NCI-H526 treated with DMSO at 0.1 percent for 48 hours (cell line): ENCODE data around the gene DENND1C.

Experiments used
- DNase-seq: peaks from one replicate; lab custom pipeline; 2025; lab: John Stamatoyannopoulos, UW

Gene DENND1C

DNA sequence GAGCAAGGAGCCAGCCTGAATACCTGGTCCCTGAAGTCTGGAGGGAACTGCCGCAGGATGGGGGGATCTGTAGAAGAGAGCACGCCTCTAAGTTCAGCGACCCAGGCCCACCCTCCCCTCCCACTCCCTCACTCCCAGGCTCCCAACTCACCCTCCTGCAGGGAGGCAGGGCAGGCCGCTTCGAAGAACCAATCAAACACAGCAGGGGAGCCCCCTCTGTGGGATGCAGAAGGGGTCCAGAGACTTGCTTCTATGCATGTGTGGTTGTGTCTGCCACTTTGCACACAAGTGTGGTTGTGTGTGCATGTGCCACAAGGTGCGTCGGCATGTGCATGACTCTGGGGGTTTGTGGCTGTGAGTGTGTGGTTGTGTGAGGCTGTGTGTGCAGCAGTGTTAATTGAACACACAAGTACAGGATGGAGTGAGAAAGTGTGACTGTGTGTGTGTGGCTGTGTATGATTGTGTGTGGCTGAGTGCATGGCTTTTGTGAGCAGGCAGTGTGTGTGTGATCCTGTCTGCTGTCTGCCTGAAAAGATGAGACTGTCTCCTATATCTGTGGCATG is 1.7 kb downstream of the DENND1C start:
- DNase-seq: no peak

DNA sequence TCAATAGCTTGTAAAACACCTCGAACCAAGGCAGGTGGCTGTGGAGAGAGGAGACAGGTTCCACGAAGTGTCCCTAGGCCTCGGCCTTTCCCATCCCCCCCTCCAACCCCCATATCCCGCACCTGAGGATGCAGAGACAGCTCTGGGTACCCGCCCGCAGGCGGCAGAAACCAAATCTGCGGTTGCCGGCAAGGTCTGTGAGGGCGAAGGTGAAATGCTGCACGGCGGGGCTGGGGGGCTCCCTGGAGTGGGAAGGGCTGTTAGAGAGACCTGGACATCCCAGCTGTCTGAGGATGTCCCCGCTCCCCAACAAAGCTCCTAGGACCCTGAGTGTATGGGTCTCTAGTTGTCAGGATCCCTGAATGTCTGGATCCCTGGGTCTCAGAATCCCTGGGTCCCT is 2.8 kb downstream of the DENND1C start:
- no peak for DNase-seq

DNA sequence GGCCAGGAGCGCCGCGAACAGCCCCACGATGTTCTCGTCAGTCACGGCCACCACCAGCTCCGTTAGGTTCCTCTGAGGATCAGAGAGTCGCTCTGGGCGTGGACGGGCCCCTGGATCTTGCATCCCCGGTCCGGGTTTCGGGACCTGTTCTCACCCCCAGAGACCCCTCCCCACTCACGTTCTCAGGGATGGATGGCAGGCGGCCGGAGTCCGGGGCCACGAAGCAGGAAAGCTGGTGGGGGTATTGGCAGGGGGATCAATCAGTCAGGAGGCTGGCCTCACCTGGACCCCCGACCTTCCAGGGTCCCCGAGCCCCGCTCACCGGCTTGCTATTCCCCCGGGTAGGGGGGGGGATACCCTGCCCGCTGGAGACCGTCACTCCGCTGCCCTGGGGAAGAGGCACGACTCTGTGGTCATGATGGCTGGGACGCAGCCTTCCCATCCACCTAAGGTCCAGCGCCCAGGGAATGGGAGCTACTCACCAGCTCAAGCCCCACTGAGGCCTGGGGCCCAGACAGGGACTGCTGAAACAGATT is 4.6 kb downstream of the DENND1C start:
- DNase-seq: no peak

DNA sequence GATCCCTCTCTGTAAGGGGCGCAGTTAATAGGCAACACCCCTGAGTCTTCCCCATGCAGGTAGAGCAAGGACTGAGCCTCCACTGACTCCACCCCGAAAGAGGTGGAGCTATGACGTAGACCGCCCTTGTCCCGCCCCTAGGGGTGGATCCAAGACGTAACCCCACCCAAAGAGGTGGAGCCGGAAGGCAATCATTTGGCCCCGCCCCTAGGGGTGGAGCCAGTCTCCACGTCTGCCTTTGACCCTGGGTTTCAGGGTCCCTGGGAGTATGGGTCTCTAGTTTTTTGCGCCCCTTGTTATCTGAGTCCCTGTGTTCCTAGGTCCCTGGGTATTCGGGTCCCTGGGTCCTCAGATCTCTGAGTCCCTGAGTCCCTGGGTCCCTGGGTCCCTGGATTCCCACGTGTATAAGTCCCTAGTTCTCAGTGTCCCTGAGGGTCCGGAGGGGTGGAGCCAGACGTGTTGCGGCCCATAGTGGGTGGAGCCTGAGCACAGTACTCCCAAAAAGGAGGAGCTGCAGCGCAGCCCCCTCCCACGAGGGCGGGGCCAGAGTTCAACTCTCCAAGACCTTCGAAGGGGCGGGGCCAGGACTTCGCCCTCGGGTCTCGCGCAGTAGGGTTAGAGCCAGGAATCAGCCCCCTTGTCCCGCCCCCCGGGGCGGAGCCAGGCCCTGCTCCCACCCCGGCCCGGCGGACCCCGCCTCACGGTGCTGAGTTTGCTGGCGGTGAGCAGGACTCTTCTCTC is 5.3 kb downstream of the DENND1C start:
- DNase-seq: peak; percentile 50

DNA sequence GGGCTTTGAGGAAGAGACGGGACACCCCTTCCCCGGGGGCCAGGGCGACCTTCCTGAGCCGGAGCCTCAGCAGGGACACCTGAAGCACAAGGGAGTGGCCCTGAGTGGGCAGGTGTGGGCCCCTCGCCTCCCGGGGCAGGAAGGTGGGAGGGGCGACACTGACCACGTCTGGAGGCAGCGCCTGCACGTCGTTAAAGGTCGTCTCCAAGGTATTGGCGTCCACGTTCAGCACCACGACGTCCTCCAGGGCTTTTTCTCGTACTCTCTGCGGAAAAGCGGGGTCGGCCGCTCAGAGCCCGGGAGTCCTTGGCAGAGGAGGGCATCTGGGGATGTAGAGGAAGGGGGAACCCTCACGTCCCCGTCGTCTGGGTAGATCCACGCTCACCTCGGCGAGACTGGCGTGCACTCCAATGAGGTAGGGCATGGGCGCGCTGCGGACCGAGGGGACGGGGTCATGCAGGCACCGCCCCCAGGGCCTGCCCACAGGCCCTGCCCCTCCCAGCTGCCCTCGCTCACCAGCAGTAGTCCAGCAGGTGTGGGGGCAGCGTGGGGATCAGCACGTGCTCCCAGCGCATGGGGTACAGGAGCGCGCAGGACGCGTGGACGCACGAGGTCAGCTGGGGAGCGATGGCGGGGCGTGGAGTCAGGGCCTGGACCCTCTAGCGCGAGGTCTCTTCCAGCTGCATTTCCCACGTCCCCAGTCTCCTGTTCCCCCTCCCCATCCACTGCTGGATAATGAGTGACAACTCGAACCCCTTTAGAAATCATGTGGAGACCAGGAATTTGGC is 6.1 kb downstream of the DENND1C start:
- no peak for DNase-seq

DNA sequence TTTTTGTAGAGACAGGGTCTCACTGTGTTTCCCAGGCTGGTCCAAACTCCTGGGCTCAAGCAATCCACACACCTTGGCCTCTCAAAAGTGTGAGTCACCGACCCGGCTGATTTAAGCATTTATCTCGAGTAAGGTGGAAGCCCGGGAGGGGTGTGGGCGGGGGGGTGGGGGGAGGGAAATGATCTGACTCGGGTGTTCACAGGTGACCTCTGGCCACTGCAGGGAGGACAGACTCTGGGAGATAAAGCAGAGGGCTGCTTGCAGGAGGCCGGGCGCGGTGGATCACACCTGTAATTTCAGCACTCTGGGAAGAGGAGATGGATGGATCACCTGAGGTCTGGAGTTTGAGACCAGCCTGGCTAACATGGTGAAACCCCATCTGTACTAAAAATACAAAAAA is 7.9 kb downstream of the DENND1C start:
- no peak for DNase-seq

DNA sequence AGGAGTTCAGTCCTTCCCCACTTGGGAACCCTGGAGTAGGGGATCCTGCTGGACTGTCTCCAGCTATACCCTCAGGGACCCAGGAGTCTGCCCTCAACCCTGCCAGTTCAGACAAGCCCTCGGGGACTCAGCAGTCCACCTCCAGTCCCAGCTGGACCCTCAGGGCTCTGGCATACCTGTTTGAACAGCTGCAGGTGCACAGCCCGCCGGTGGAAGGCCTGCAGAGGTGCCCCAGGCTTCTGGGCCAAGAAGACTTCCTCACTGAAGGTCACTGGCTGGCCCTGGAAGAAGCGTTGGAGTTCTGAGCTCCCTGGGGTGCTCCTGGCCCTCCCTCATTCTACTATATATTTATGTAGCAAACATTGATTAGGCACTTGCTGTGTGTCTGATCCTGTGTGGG is 8.9 kb downstream of the DENND1C start:
- no peak for DNase-seq

DNA sequence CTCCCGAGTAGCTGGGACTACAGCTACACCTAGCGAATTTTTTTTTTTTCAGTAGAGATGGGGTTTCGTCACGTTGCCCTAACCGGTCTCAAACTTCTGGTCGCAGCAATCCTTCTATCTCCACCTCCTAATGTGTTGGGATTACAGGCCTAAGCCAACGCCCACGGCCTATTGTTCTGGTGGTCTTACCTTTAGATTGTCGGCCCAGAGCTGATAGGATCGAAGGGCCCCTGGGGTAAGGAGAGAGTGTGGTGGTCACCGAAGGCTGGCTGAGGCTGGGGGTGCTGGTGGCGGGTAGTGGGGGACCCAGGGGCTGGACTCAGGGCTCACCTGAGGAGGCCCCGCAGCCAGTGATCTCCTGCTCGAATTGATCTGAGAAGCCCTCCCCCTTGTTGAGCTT is 10.5 kb downstream of the DENND1C start:
- no peak for DNase-seq

DNA sequence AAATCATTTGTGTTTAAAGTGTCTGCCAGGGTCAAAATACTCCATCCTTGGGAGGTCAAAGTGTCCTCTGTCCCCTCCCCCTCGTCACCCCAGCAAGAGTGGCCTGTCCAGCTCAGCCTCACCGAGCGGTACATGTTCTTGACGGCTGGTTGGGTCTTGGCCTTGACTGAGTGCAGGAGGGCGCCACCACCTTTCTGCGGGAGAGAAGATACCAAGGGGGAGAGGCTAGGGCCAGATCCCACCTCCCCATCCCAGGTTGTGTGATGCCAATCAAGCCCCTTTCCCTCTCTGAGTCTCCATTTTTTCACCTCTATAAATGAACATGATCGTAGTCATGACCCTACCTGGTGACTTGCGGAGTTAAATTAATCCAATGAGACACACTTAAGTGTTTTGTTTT is 11.4 kb downstream of the DENND1C start:
- no peak for DNase-seq

DNA sequence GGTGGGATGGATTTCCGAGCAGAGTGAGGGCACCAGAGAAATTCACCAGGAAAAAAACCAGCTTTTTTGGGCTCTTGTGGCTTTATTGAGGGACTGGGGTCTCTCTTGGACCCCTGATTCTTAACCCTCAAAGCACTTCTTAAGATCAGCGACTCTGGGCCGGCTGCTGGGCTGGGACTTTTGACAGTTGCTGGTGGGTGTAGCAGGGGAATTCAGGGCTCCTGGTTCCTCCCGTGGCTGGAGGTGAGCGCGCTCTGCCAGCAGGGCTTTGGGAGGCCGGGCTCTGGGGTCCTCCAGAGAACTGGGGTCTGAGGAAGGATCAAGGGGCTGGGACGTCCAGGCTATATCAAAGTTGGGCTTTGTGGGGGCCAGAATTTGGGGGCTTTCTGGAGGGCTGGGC is 14.2 kb downstream of the DENND1C start:
- DNase-seq: no peak

DNA sequence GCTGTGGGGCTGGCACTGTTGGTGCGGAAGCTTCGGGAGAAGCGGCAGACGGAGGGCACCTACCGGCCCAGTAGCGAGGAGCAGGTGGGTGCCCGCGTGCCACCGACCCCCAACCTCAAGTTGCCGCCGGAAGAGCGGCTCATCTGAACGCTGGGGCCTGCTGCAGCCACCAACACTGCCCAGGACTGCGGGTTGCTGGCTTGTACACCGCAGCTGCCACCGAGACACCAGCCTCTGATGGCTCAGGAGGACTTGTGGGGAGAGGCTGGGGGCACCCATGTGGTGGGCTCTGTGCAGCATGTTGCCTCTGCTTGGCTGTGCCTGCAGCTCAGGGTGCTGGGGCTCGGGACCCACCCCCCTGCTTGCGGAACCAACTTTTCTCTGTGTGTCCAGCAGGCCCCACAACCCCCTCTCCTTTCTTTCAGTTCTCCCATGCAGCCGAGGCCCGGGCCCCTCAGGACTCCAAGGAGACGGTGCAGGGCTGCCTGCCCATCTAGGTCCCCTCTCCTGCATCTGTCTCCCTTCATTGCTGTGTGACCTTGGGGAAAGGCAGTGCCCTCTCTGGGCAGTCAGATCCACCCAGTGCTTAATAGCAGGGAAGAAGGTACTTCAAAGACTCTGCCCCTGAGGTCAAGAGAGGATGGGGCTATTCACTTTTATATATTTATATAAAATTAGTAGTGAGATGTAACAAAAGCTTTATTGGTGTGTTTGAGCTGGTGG is 14.9 kb downstream of the DENND1C start:
- DNase-seq: no peak

DNA sequence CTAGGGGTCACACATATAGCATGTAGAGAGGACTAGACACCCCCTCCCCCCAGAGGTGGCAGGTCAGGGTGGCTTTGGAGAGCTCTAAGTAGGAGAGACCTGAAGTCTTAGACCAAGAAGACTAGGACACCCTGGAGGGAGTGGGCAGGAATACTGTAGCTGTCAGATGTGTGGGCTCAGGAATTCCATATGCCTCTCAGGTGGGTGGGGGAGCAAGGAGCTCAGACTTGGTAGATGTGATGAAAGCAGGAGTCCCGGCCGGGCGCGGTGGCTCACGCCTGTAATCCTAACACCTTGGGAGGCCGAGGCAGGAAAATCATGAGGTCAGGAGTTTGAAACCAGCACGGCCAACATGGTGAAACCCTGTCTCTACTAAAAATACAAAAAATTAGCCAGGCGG is 15.9 kb downstream of the DENND1C start:
- DNase-seq: no peak

DNA sequence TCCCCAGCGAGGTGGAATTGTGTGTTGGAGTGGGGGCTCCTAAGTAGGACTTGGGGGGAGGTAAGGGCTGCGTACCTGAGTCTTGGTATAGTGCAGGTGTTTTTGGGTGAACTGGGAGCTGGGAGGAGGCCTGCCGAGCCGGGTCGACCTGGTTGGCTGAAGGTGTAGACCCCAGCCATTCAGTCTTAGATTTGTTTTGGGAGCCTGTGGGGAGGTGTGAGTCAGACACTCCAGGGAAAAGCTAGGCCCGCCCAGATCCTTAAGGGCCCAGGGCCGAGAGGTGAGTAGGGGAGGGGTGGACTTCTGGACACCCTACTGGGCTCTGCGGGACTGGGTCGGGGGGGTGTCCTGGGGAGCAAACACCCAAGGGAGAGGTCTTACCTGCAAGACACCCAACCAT is 16.6 kb downstream of the DENND1C start:
- DNase-seq: no peak

DNA sequence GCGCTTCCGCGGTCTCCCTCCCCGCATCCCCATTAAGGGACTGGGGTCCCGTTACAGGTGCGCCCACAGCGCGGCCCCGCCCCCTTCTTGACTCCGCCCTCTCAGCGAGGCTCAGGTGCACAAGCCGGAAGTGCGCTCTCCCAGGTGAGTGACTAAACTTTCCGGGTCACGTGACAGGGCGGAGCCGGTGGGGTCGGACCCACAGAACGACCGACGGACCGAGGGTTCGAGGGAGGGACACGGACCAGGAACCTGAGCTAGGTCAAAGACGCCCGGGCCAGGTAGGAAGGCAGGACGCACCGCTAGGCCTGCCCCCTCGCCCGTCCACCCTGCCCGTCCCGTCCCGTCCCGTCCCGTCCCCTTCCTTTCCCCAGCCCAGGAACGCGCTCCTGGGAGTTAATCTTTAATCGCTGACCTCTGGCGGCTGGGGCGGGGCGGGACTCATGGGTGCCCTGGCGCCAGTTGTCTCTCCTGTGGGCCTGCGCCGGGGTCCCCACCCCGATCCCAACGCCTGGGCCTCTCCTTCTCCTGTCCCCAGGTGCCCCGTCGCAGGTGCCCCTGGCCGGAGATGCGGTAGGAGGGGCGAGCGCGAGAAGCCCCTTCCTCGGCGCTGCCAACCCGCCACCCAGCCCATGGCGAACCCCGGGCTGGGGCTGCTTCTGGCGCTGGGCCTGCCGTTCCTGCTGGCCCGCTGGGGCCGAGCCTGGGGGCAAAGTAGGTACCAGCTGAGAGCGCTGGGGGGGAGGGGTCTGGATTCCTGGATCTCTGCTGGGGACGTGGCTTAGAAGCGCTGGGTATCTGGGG is 17.3 kb downstream of the DENND1C start, which contains the start of gene CRB3:
Gene CRB3 (plus strand): TSS at position 202 of the 804 bp plus-strand sequence. CDS start 431 bp downstream, at position 633.
- DNase-seq: peak; percentile 40

DNA sequence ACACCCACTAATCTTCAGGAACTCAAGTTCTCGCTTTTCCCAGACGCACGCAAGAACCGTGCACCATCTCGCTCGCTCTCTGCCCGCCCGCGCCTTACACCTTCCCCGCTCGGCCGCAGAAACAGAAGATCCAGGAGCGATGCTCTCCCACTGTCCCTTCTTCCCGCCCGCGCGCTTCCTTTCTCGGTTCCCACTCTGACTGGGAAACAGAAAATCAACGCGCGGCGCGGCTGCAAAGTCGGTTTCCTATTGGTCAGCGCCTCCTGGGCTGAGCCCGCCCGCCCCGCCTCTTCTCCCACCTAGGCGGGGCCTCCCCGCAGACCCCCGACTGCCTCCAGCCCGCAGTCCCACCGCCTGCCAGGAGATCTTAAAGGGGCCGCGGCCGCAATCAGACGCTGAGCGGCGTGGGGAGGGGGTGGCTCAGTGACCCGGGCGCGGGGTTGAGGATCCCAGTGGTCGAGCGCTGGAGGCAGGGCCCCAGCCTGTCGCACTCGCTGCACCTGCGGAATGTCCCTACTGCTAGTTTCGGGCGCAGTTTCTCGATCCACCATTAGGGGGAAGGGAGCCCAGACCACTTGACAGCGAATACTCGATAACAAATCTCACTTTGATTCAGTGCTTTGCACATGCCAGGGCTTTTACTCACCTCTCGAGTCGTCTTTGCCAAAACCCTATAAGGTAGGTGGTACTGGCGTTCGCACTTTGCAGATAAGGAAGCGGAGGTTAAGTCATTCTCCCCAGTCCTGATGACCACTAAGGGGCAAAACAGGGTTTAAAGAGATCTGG is 21.3 kb downstream of the DENND1C start:
- DNase-seq: peak; percentile 91

DNA sequence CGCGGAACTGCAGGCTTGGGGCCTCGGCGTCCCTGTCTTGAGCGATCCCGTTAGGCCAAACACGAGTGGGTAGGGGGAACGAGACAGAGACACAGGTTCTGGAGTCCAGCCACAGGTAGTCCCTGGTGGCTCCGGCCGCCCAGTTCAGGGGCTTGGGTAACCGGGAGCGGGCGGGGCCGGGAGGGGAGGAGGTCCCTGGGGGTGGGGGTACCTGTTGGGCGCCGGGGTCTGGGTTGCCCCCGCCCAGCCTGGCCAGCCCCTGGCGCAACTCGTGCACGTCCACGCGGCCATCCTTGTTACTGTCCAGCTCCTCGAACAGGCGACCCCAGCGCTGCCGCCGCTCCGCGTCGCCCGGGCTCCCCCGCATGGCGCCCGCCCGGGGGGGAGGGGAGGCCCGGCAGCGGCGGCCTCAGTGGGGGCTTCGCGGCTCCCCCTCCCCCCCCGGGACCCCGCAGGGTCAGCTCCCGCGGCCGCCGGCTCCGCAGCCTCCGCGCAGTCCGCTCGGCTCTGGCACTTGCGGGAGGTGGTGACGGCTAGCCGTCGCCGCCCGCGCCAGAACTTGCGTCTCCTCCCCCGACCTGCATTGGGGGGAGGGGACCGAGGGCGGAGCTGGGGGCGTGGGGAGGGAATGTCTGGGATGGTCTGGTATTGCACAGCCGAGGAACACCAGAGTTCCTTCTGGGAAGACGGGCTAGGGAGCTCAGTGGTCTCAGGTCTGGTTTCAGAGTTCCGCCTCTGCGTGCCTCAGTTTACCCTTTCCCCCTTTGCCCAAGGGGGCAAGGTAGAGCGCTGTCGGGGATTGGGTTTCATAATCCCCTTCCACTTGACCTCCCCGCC is 22.1 kb downstream of the DENND1C start, which contains the start of gene SLC25A23:
Gene SLC25A23 (minus strand): TSS at position 531 of the 837 bp plus-strand sequence. CDS start 164 bp downstream, at position 367.
- DNase-seq: peak; percentile 35

DNA sequence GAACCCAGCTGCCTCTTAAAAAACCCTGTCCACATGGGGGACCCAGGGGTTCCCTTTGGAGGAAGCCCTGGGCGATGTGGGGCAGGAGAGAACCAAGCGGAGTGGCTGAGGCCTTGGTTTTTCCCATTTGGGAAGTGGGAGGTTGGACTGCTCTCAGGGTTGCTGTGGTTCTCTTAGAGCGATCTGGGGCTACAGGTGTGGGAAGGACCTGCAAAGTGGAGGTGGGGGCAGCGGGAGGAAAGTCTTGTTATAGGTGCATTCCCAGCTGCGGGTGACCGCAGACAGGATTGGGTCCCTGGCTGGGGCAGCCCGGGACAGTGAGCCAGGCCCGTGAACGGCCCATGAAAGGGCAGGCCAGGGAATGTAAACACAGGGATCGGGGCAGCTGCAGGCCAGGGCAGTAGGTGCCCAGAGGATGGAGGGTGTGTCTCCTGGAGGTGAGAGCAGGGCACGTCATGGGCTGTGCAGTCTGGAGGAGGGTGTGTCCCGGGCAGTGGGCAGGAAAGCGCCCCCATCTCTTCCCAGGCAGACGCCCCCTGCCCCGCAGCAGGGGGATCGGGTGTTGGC is 22.8 kb downstream of the DENND1C start:
- no peak for DNase-seq

DNA sequence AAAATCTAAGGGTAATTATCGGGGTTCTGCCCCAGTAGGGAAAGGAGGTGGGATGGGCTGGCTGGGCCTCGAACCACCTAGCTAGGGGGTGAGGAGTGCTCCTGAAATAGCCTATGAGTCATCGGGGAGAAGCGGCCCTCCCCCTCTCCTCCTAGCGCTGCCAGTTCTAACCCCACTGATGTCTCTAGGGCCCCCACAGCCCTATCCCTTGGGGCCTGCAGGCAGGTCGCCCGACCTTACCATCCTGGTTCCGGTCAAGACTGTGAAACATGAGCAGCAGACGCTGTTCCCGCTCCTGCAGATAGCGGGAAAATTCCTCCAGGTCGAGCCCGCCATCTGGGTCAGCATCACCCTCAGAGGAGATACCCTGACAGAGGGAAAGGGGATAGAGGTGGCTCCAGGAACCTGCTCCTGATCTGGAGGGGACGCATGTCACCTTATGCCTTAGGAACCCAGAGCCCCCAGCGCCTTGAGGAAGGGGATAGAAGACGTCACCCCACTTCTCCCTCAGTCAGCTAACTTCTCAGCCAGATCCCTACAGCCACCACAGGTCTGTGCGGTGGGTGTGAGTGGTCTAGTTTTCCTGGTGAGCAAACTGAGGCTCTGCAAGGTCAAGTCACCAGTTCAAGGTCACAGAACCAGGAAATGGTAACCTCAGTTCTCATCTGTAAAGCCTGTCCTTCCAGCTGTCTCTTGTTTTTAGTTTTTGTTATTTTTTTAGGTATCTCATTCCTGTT is 23.5 kb downstream of the DENND1C start:
- DNase-seq: no peak
